Keratinocyte (primary cell): ENCODE measurements around the gene HES7. TPM values are rescaled to one million over a fixed set of nuclear protein-coding genes. Genes with fewer than 3 reads are reported as not detected.

Experiments used
- DNase-seq: peaks from one replicate; pipeline ENCODE4 v3.0.0-alpha.2; 2011; ENCODE audit warnings: low read depth, missing footprints, low spot score
- FAIRE-seq: peaks from 2 replicates; lab custom pipeline; 2011; peaks lifted over from hg19 to GRCh38; lab: Jason Lieb, UNC
- H2AFZ ChIP-seq: 2 replicates; pipeline ENCODE4 v1.6.0; 2012; ENCODE audit warnings: low read length, control low read depth, inconsistent platforms; ENCODE audit not compliant: control insufficient read depth
- H3K27ac ChIP-seq: 2 replicates; pipeline ENCODE4 v1.5.1; 2011; ENCODE audit warnings: low read length; ENCODE audit not compliant: control insufficient read depth, insufficient read depth
- H3K27me3 ChIP-seq: 3 replicates; pipeline ENCODE4 v1.6.0; 2011; ENCODE audit warnings: low read length; ENCODE audit not compliant: control insufficient read depth, insufficient read depth; ENCODE audit errors: extremely low read depth
- H3K36me3 ChIP-seq, 2 experiments: 2 replicates in 1 of 2; 3 replicates in 1 of 2; pipeline ENCODE4 v1.5.1; 2011; ENCODE audit warnings: low read length in 2 of 2, mild to moderate bottlenecking in 1 of 2; ENCODE audit not compliant: control insufficient read depth in 2 of 2, insufficient read depth in 2 of 2; ENCODE audit errors: extremely low read depth in 1 of 2
- H3K4me1 ChIP-seq: 3 replicates; pipeline ENCODE4 v1.5.1; 2011; ENCODE audit warnings: low read length; ENCODE audit not compliant: control insufficient read depth, insufficient read depth; ENCODE audit errors: extremely low read depth
- H3K4me2 ChIP-seq: 3 replicates; pipeline ENCODE4 v1.6.0; 2011; ENCODE audit warnings: low read depth, low read length; ENCODE audit not compliant: control insufficient read depth, insufficient read depth; ENCODE audit errors: extremely low read depth
- H3K4me3 ChIP-seq, 3 experiments: fragments of 200-600 bp in 1 of 3; sonication (generic) in 1 of 3; 2 replicates in 2 of 3; 3 replicates in 1 of 3; pipeline ENCODE4 v1.5.1; 2011 to 2016; ENCODE audit warnings: low read length in 3 of 3, mild to moderate bottlenecking in 3 of 3, control low read depth in 2 of 3, inconsistent platforms in 1 of 3, low read depth in 1 of 3, mixed read lengths in 1 of 3, mixed run types in 1 of 3, moderate library complexity in 1 of 3; ENCODE audit not compliant: control insufficient read depth in 2 of 3, insufficient read depth in 2 of 3; ENCODE audit errors: extremely low read depth in 1 of 3
- H3K79me2 ChIP-seq: 2 replicates; pipeline ENCODE4 v1.6.0; 2012; ENCODE audit warnings: low read length; ENCODE audit not compliant: control insufficient read depth, insufficient read depth
- H3K9ac ChIP-seq: 3 replicates; pipeline ENCODE4 v1.6.0; 2011; ENCODE audit warnings: low read length; ENCODE audit not compliant: control insufficient read depth, insufficient read depth; ENCODE audit errors: extremely low read depth
- H3K9me1 ChIP-seq: 3 replicates; pipeline ENCODE4 v1.6.0; 2011; ENCODE audit warnings: low read length; ENCODE audit not compliant: control insufficient read depth, insufficient read depth; ENCODE audit errors: extremely low read depth
- H3K9me3 ChIP-seq: 2 replicates; pipeline ENCODE4 v1.5.1; 2012; ENCODE audit warnings: low read depth, low read length; ENCODE audit not compliant: control insufficient read depth
- H4K20me1 ChIP-seq: 3 replicates; pipeline ENCODE4 v1.6.0; 2011; ENCODE audit warnings: low read length; ENCODE audit not compliant: control insufficient read depth, insufficient read depth; ENCODE audit errors: extremely low read depth
- EZH2 ChIP-seq: IDR thresholded peaks from one replicate; pipeline ENCODE4 v1.6.1; 2012; ENCODE audit warnings: inconsistent platforms, mild to moderate bottlenecking, low read length, moderate library complexity
- dilution Hi-C: fragments of 300-500 bp; cut with MboI; formaldehyde crosslinking; loops from one replicate; pipeline ENCODE4 v1.7.0; 2020; ENCODE audit warnings: low sequenced_read_pairs; ENCODE audit not compliant: extremely low pct_ligation_motif_present
- polyA plus RNA-seq, 5 experiments: library from polyadenylated mRNA; depleted of rRNA in 3 of 5; stranded (reverse) in 3 of 5; stranded (forward) in 1 of 5; unstranded in 1 of 5; fragments of >200 nt; gene quantifications; 1 replicate in 1 of 5; 2 replicates in 3 of 5; 3 replicates in 1 of 5; pipeline versions ENCODE4 v1.2.1 to v1.2.3, GENCODE V29; 2011 to 2012; ENCODE audit warnings: missing spikeins in 2 of 5, low read depth in 1 of 5, low replicate concordance in 1 of 5
- TF ChIP-seq, protein P1 (sequence below), 3 experiments: IDR thresholded peaks in 1 of 3; conservative IDR thresholded peaks in 1 of 3; optimal IDR thresholded peaks in 1 of 3; 2 replicates in 2 of 3; 3 replicates in 1 of 3; pipeline versions ENCODE3 to v1.5.1; 2011; ENCODE audit warnings: low read length in 3 of 3, mild to moderate bottlenecking in 3 of 3, moderate library complexity in 2 of 3, control low read depth in 1 of 3, inconsistent platforms in 1 of 3; ENCODE audit not compliant: insufficient read depth in 2 of 3; ENCODE audit errors: extremely low read depth in 1 of 3

The HES7 gene
- polyA plus RNA-seq, 1 donor (not counting 4 experiments of a cell fraction or from before 2014, with no cell fraction given): 0.33 TPM

DNA sequence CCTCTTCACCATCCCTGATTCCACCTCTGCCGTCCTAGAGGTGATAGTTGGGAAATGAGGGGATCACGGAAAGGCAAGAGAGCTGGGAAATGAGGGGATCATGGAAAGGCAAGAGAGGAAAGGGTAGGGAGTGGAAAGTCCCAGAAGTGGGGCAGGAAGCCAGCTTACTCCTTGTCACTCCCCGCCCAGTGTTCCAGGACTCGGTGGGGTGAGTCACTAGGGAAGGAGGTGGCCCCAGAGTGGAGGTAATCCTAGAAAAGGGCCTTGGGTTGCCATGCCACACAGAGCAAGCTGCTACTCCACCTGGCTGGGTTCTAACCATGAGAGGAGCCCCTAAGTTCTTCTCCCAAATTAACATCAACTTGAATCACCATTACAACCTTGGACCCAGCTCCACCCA, 20.4 kb downstream of the HES7 start:
- Histone ChIP-seq H3K9me3 (no peaks in the 10 kb centered on the region), H3K27me3 (no peaks in the 10 kb centered on the region), H3K9me1 (peaks cover 3% of the 10 kb centered on the region), H3K4me3 (no peak overlapping the region), H3K27ac (peak overlapping the region; percentile 45), H3K79me2 (no peaks in the 10 kb centered on the region), H3K9ac (no peak overlapping the region), H3K36me3 (no peaks in the 10 kb centered on the region), H3K4me1 (peaks cover 28% of the 10 kb centered on the region), H3K4me2 (peak overlapping the region; percentile 51), H4K20me1 (no peaks in the 10 kb centered on the region), H2AFZ (peak overlapping the region; percentile 3)
- no peak for DNase-seq
- TF ChIP-seq EZH2: no peak
- TF ChIP-seq, protein P1, sequence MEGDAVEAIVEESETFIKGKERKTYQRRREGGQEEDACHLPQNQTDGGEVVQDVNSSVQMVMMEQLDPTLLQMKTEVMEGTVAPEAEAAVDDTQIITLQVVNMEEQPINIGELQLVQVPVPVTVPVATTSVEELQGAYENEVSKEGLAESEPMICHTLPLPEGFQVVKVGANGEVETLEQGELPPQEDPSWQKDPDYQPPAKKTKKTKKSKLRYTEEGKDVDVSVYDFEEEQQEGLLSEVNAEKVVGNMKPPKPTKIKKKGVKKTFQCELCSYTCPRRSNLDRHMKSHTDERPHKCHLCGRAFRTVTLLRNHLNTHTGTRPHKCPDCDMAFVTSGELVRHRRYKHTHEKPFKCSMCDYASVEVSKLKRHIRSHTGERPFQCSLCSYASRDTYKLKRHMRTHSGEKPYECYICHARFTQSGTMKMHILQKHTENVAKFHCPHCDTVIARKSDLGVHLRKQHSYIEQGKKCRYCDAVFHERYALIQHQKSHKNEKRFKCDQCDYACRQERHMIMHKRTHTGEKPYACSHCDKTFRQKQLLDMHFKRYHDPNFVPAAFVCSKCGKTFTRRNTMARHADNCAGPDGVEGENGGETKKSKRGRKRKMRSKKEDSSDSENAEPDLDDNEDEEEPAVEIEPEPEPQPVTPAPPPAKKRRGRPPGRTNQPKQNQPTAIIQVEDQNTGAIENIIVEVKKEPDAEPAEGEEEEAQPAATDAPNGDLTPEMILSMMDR (optimal IDR thresholded peaks at IDR 0.05 in 1 of 3, IDR thresholded peaks at IDR 0.05 in 1 of 3, conservative IDR thresholded peaks at IDR 0.05 in 1 of 3; ENCODE audit: extremely low read depth in 1 of 3, insufficient read depth in 2 of 3, low read length in 3 of 3): no peak
- peak; percentile 92 for FAIRE-seq
- dilution Hi-C loops: no loop called here

DNA sequence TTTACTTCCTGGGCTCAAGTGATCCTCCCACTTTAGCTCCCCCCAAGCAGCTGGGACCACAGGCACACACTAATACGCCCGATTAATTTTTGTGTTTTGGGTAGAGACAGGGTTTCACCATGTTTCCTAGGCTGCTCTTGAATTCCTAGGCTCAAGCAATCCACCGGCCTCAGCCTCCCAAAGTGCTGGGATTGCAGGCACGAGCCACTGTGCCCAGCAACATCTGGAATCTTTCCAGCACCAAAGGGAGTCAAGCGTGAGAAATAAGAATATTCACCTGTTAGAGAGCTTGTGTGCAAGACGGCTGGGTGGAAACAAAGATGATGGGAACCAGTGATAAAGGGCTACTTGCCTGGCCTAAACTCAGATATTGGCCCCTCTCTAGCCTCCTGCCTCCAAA, 22.2 kb downstream of the HES7 start:
- Histone ChIP-seq H3K27ac (no peak overlapping the region), H3K27me3 (no peaks in the 10 kb centered on the region), H3K9ac (no peak overlapping the region), H4K20me1 (no peaks in the 10 kb centered on the region), H3K4me2 (no peak overlapping the region), H2AFZ (no peak overlapping the region), H3K9me3 (no peaks in the 10 kb centered on the region), H3K36me3 (no peaks in the 10 kb centered on the region), H3K79me2 (no peaks in the 10 kb centered on the region), H3K4me3 (no peak overlapping the region), H3K9me1 (peaks cover 3% of the 10 kb centered on the region), H3K4me1 (peaks cover 26% of the 10 kb centered on the region)
- DNase-seq: no peak
- FAIRE-seq: no peak
- dilution Hi-C loops: no loop called here
- TF ChIP-seq, protein P1 (optimal IDR thresholded peaks at IDR 0.05 in 1 of 3, IDR thresholded peaks at IDR 0.05 in 1 of 3, conservative IDR thresholded peaks at IDR 0.05 in 1 of 3; ENCODE audit: extremely low read depth in 1 of 3, insufficient read depth in 2 of 3, low read length in 3 of 3): no peak
- no peak for TF ChIP-seq EZH2
